Measurements from ENCODE around the gene TBC1D10A.

GRCh38 chr22:30344447-30345200, 17.9 kb upstream of the TBC1D10A start:
- TF ChIP-seq CTCF (IDR thresholded peaks at IDR 0.05), result no peak
- no peak for TF ChIP-seq POLR2A (IDR thresholded peaks at IDR 0.05)
